Adrenal gland (tissue), 5 donors: ENCODE results near the gene ITPK1.

Source experiments
- POLR2A ChIP-seq, 2 donors: fragments of 450-650 bp; IDR thresholded peaks; one replicate each; pipeline ENCODE4 v1.6.1; 2017; ENCODE audit warnings: antibody characterized with exemption in 2 of 2, mild to moderate bottlenecking in 2 of 2, moderate library complexity in 1 of 2
- TF ChIP-seq, protein P1 (sequence below), 6 experiments: fragments of 450-650 bp in 4 of 6; fragments of 200-600 bp in 2 of 6; sonication (generic) in 1 of 6; IDR thresholded peaks; 1 replicate in 5 of 6; 2 replicates in 1 of 6; pipeline versions ENCODE4 v1.5.1 to v1.8.0; 2016 to 2021; ENCODE audit warnings: antibody characterized with exemption in 6 of 6, mild to moderate bottlenecking in 2 of 6, moderate library complexity in 1 of 6
- donor health status: DM: no; HTN: no; CAD: no.

DNA sequence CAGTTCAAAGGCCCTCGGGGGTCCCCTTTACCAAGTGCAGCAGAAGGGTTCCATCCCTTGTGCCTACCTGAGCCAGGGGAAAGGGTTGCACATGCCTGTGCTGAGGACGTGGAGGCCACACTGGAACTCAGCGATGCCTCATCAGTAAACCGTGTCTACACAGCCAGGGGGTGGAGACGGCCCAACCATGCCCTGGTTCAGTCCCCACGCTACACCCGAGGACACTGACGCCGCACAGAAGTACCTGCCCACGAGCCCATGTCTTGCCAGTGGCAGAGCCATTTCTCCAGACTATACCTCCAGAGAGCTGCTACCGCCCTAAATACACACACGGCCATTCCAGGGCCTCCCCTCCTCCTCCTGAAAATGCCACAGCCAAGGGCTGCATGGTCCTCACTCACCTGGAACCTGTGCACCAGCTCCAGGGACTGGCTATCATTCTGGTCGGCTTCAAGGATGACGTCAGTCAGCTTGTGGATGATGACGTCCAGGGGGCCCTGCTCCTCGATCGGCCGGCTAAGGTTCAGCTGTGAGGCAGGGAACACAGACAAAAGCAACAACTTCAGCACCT, 99.4 kb downstream of the ITPK1 start:
- TF ChIP-seq, protein P1, sequence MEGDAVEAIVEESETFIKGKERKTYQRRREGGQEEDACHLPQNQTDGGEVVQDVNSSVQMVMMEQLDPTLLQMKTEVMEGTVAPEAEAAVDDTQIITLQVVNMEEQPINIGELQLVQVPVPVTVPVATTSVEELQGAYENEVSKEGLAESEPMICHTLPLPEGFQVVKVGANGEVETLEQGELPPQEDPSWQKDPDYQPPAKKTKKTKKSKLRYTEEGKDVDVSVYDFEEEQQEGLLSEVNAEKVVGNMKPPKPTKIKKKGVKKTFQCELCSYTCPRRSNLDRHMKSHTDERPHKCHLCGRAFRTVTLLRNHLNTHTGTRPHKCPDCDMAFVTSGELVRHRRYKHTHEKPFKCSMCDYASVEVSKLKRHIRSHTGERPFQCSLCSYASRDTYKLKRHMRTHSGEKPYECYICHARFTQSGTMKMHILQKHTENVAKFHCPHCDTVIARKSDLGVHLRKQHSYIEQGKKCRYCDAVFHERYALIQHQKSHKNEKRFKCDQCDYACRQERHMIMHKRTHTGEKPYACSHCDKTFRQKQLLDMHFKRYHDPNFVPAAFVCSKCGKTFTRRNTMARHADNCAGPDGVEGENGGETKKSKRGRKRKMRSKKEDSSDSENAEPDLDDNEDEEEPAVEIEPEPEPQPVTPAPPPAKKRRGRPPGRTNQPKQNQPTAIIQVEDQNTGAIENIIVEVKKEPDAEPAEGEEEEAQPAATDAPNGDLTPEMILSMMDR (IDR thresholded peaks at IDR 0.05): no peak
- no peak for TF ChIP-seq POLR2A (IDR thresholded peaks at IDR 0.05)
